Vagina (tissue), 2 donors: ENCODE measurements around the gene ADI1.

Experiments
- CTCF ChIP-seq, 3 experiments: fragments of 450-650 bp in 2 of 3; fragments of 200-600 bp in 1 of 3; sonication (generic) in 1 of 3; IDR thresholded peaks; one replicate each; pipeline ENCODE4 v1.5.1; 2017 to 2019; ENCODE audit warnings: antibody characterized with exemption in 3 of 3, mild to moderate bottlenecking in 2 of 3, moderate library complexity in 2 of 3
- POLR2AphosphoS5 ChIP-seq, 2 donors: sonication (generic); formaldehyde crosslinking; IDR thresholded peaks; one replicate each; pipeline ENCODE4 v1.9.0; 2017; ENCODE audit warnings: antibody characterized with exemption in 2 of 2, mild to moderate bottlenecking in 2 of 2, low read depth in 1 of 2; ENCODE audit not compliant: insufficient read depth in 1 of 2

GRCh38 chr2:3490191-3491170, 28.9 kb downstream of the ADI1 start:
- no peak for TF ChIP-seq CTCF (IDR thresholded peaks at IDR 0.05)
- TF ChIP-seq POLR2AphosphoS5 (IDR thresholded peaks at IDR 0.05; ENCODE audit: insufficient read depth in 1 of 2, low read depth in 1 of 2) = no peak
